WTC11 (cell line): ENCODE measurements around the gene GLI2.

ENCODE experiments used
- CDX4 ChIP-seq: fragments of 250-450 bp; sonication (Bioruptor Pico); IDR thresholded peaks from 2 replicates; pipeline ENCODE4 v1.9.0; 2021; ENCODE audit warnings: moderate library complexity, mild to moderate bottlenecking, inconsistent platforms, borderline replicate concordance
- CTCF ChIP-seq: fragments of 200-600 bp; IDR thresholded peaks from 2 replicates; pipeline ENCODE4 v1.8.0; 2022; ENCODE audit warnings: antibody characterized with exemption
- E2F5 ChIP-seq: sonication (generic); formaldehyde crosslinking; IDR thresholded peaks from 2 replicates; pipeline ENCODE4 v1.8.1; 2022; ENCODE audit warnings: mild to moderate bottlenecking, moderate library complexity, missing genetic modification reagents
- TEAD4 ChIP-seq: sonication (generic); formaldehyde crosslinking; IDR thresholded peaks from 2 replicates; pipeline ENCODE4 v1.8.0; 2022; ENCODE audit warnings: mild to moderate bottlenecking, missing genetic modification reagents
- ZNF138 ChIP-seq: sonication (generic); formaldehyde crosslinking; conservative IDR thresholded peaks from 2 replicates; pipeline ENCODE4 v1.8.1; 2022; ENCODE audit warnings: mild to moderate bottlenecking, moderate library complexity, missing genetic modification reagents
- ZNF512 ChIP-seq: sonication (generic); formaldehyde crosslinking; IDR thresholded peaks from 2 replicates; pipeline ENCODE4 v1.8.1; 2022; ENCODE audit warnings: missing genetic modification reagents, borderline replicate concordance

- TF ChIP-seq ZNF138 (CRISPR knock-in tag) (no peak), CTCF (no peak), CDX4 (CRISPR knock-in tag) (no peak), E2F5 (CRISPR knock-in tag) (no peak), ZNF512 (CRISPR knock-in tag) (no peak), TEAD4 (CRISPR knock-in tag) (no peak)
These were observed 41.0 kb downstream of the GLI2 start for GRCh38 chr2:120776649-120777048.
